GM21526 (cell line): Measurements from ENCODE around the gene CUZD1.

Experiments
- ATAC-seq: cut with Tn5 transposase; IDR thresholded peaks from one replicate; pipeline ENCODE4 v1.9.1; 2021; ENCODE audit warnings: moderate library complexity; ENCODE audit not compliant: unreplicated experiment, low FRiP score

Gene CUZD1

GRCh38 chr10:122822973-122823690 lies 22.5 kb downstream of the CUZD1 start:
- ATAC-seq, result no peak

- ATAC-seq, result no peak
Observed at GRCh38 chr10:122821808-122822207, 23.8 kb downstream of the CUZD1 start.

GRCh38 chr10:122815458-122815857 lies 30.2 kb downstream of the CUZD1 start:
- no peak for ATAC-seq

DNA sequence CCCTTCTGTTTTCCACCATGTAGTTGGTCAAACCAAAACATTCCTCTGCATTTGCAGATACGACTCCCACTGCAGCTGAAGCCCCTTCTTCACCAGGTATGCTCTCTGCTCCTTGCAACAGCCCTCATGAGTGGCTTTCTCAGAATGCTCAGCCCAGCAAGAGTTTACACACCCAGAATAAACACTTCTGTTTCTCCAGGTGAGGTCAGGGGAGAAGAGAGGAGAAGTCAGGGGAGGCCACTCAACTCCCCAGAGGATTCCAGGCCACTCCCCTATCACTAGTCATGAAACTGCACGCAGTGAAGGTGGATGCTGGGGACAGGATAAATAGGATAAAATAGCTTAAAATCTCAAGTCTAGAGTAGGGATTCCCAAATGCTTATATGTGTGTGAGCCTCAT lies 31.2 kb downstream of the CUZD1 start:
- ATAC-seq, result no peak

- no peak for ATAC-seq
Observed at GRCh38 chr10:122812751-122813150, 32.9 kb downstream of the CUZD1 start.

GRCh38 chr10:122802282-122802681 lies 43.4 kb downstream of the CUZD1 start:
- ATAC-seq, result no peak

GRCh38 chr10:122798704-122799231 lies 46.9 kb downstream of the CUZD1 start:
- ATAC-seq, result no peak

DNA sequence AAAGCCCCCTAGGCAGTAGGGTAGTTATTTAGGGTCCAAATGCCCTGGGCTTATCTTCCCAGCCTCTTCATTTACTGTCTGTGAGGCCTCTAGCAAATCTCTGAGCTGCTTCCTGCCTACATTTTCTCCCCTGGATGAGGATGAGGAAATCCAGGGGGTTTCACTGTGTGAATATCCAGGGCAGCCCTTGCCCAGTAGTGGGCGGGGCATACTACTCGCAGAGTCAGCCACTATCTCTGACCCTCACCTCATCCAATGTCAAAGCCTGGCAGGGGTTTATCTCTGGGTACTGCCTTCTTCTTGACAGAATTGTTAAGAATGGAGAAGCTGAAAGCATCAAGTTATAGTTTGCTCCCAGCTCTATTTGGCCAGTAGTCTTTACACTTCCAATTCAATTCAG lies 48.9 kb downstream of the CUZD1 start:
- ATAC-seq, result no peak

GRCh38 chr10:122795924-122796323 lies 49.7 kb downstream of the CUZD1 start:
- ATAC-seq, result no peak

DNA sequence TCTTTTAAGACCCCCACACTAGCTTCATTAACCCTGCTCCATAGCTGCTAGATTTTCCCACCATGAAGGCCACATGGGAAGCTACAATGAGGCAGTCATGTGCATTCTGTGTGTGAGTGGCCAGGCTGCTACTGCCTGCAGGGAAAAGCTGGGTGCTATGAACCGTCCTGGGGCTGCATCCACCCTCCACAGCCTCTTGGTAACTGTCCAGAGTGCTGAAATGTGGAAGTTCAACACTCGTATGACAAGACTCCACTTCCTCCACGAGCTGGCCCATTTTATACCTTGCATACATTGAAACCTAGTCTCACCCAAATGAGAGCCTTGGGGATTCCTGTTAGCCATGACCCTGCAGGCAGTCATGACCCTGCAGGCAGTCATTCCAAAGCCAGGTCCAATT lies 59.4 kb downstream of the CUZD1 start:
- ATAC-seq, result no peak

DNA sequence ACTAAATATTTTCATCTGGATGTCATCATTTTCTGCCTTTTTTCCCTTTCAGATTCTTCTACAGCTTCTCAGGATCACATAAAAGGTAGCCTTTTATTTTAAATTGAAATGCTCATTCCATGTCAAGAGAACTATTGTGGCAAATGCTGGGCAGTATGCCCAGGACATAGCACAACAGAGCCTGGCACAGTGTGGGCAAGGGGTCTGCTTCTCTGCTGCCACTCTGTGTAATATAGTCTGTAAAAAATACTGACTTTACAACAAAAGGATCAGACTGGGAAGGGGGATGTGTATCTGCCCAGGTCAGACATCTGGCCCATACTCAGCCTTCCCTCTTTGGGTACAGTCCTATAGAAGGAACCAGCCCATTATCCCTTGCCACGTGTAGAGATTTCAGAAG lies 62.7 kb downstream of the CUZD1 start:
- ATAC-seq, result no peak
